NCI-H345 treated with DMSO at 0.1 percent for 48 hours (cell line): ENCODE measurements around the gene COQ7.

Experiments used
- DNase-seq: peaks from one replicate; lab custom pipeline; 2025; ENCODE audit not compliant: unreplicated experiment; lab: John Stamatoyannopoulos, UW

Gene COQ7

DNA sequence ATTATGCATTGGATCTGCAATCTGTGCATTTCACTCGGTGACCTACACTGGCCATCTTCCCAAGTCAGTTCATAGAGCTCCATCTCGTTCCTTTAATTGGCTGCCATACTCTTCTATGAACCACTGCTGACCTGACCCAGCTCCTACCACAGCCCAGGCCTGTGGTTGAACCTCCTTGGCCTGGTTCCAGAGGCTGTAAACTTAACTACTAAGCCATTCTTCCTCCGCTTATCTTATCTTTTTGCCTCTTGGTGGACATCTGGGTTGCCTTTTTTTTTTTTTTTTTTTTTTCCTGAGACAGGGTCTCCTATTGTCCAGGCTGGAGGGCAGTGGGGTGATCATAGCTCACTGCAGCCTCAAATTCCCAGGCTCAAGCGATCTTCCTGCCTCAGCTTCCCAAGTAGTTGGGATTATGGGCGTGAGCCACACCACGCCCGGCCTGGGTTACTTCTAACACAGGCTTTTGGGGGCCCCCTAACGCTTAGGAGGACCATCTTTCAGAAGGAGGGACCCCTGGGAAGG is 18.3 kb downstream of the COQ7 start:
- DNase-seq: no peak

DNA sequence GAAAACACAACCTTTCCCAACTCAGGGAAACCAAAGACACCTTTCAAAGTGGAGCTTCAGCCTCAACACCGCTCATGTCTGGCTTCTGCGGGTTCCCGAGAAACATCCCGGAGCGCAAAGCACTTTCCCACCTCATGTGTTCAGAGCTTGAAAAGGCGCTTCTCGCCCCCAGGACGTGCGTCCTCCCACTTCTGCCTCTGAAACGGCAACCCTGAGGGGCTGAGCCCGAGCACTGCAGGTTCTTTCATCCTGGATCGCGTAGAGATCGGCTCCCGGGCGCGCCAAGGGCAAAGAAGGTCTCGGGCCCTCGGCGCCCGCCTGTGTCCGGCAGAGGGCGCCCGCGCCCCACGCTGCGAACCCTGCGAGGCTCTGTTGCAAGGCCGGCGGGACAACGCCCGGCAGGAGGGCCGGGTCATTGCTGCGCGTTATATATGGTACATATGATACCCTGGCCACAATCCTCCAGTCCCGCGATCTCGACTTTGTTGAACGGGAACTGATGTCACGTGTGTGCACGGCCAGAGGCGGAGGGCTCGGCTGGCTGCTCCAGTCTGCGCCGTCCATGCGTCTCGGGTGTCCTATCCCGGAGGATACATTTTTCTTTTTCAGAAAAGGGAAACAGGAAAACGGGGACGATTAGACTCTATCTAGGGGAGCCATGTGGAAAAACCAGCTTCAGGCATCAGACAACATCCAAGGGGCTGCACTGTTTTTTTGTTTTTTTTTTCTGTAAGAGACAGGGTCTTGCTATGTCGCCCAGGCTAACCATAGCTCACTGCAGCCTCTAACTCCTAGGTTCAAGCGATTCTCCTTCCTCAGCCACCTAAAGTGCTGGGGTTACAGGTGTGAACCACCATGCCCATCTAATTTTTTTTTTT is 19.1 kb downstream of the COQ7 start:
- peak; percentile 67 for DNase-seq

DNA sequence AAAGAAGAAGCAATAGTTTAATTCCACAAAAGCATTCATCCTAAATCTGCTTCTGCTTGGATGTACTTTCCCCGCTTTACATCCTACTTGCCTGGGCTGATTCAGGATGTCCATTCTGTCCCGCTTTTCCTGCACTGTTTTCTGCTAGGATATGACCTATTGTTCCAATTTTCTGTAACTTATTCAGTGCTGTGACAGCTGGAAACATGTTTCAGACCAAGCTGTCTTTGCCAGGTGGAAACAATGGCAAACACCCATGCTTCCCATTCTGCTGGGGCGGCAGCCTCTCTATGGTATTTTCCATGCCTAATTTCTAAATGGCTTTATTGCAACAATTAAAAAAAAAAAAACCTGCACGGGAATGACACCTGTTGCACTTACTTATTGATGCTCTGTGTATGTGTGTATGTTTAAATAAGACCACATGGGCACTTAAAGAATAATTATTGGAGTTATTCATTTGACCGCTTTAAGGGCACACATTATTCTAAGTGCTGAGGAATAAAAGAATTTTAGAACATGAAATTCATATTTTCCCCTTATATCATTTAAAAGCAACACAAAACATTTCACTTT is 21.0 kb downstream of the COQ7 start:
- DNase-seq: no peak

DNA sequence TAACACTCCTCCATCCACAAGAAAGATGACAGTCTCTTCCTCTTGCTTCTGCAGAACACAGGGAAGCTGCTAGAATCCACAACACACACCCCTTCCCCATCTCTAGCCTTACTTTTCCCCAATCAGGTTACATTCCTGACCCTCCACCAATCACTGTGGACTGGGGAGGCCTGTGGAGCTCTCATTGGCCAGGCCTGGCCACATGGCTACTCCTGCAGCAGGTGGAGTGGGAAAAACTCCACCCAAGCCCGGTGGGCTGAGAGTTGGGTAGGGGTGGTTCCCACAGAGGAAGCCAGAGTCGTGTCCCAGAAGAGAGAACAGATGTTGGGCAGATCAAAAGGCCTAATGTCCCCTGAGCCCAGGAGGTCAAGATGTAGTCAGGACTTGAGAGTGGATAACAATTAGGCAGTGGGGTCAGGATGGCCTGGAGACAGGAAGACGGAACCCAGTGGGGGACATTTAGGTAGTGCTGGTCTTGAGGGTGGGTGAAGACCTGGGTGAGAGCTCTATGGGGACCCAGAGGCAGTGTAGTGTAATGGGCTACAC is 22.1 kb downstream of the COQ7 start:
- DNase-seq: no peak

DNA sequence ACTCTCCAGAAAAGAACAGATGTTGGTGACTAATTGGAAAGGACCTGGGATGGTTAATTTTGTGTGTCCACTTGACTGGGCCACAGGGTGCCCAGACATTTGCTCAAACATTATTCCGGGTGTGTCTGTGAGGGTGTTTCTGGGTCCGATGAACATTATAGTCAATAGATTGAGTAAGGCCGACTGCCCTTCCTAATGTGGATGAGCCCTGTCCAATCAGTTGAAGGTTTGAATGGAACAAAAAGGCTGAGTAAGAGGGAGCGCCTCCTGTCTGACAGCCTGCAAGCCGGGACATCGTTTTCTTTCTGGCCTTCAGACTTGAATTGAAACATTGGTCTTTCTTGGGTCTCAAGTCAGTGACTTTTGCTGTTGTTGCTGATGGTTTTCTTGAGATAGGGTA is 23.5 kb downstream of the COQ7 start:
- no peak for DNase-seq

DNA sequence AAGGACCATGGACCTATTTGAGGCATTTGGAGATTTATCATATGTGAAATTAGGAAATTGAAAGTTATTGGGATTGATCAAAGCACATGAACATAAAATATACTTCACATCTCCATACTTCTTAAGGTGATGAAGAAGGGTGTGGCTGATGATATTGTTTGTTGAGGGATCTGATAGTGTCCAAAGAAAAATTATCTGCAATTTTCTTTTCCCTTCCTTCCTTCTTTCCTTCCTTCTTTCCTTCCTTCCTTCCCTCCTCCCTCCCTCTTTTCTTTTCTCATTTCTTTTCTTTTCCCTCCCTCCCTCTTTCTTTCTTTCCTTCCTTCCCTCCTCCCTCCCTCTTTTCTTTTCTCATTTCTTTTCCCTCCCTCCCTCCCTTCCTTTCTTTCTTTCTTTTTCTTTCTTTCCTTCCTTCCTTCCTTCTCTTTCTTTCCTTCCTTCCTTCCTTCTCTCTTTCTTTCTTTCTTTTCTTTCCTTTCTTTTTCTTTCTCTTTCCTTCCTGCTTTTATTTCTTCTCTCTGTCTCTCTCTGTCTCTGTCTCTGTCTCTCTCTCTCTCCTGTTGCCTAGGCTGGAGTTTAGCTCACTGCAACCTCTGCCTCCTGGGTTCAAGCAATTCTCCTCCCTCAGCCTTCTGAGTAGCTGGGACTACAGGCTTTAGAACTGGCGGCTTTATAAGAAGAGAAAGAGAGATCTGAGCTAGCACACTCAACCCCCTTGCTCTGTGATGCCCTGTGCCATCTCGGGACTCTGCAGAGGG is 25.4 kb downstream of the COQ7 start:
- DNase-seq: no peak

DNA sequence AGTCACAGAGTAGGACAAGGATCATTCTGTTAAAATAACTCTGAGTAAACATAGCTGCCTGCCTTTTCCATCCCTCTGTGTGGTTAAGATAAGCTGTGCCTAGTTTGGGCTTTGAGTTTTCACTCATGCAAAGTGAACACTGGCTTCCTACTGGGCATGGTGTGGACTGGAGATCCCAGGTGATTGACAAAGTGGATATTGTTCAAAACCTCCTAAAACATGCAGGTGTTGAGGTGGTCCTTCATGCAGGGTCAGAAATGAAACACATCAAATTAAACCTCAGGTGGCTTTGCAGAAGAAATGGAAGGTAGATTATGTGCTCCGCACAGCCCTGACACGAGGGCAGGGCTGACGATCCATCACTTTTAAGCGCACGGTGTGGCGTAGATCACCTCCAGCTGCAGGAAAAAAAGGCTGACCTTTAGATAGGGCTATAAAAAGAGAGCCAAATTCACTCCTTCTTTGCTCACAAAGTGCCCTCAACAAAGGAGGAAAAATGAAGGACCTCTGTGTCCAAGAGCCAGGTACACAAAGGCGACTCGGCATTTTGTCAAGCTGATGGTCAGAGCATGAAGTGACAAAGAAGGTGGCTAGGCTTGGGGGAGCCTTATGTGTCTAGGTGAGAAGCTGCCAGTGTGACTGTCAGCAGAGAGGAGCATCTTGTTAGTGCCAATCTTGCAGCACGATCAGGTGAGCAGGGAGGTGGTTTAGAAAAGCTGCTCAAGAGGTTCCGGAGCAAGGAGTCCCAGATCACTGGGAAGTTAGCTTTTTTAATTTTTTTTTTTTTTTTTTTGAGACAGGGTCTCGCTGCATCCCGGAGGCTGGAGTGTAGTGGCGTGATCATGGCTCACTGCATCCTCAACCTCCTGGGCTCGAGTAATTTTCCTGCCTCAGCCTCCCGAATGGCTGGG is 26.5 kb downstream of the COQ7 start:
- peak; percentile 72 for DNase-seq

DNA sequence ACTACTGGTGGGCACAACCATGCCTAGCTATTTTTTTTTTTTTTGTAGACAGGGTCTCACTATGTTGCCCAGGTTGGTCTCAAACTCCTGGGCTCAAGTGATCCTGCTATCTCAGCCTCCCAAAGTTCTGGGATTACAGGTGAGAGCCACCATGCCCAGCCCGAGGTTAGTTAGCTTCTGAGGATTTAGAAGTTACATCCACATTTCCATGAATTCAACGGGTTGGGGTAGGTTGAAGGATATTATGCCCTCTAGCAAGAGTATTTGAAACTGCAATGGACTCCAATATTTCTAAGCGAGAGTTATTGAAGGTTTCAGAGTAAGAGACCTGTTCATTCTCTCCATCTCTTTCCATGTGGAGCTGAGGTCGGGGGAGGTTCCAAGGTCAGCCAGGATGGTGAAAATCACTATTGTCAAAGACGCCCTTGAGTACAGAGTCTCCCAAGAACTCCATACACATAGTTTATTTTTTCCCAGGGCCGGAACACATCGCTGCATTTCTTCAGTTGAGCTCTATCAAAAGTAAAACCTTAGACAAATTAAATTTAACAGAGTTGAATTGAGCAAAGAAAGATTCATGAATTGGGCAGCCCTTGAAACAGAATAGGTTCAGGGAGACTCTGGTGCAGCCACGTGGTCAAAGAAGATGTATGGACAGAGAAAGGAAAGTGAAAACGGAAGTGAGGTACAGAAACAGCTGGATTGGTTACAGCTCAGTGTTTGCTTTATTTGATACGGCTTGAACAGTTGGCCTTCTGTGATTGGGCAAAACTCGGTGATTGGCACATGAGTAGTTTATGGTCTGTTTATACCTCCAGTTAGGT is 27.3 kb downstream of the COQ7 start:
- DNase-seq: no peak

DNA sequence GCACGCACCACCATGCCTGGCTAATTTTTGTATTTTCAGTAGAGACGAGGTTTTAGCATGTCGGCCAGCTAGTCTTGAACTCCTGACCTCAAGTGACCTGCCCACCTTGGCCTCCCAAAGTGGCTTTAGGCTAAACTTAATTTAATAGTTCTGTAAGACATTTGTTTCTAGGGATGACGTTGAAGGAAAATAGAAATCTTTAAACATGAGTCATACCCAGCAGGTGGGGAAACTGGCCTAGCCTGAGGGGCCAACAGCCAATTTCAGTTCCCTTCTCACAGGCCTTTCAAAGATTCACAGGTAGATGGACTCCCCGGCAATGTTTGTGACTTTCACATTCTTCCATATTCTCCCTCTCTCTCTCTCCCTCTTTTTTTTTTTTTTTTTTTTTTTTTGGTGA is 28.2 kb downstream of the COQ7 start:
- no peak for DNase-seq

DNA sequence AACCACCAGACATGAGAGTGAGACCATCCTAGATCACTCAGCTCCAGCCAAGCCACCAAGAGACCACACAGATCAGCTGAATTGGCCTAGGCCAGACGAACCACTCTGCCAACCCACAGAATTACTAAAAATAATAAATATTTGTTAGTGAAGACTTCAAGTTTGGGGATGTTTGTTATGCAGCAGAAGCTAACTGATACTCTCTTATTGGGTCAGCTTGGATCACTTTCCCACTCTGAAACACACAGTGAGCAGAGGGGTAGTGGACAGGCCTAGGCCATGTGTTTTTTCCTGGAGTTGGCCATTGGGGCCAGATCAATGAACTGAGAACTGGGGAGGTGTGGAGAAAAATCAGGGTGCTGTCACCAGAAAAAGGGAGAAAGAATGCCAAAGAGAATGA is 30.8 kb downstream of the COQ7 start:
- DNase-seq: no peak

DNA sequence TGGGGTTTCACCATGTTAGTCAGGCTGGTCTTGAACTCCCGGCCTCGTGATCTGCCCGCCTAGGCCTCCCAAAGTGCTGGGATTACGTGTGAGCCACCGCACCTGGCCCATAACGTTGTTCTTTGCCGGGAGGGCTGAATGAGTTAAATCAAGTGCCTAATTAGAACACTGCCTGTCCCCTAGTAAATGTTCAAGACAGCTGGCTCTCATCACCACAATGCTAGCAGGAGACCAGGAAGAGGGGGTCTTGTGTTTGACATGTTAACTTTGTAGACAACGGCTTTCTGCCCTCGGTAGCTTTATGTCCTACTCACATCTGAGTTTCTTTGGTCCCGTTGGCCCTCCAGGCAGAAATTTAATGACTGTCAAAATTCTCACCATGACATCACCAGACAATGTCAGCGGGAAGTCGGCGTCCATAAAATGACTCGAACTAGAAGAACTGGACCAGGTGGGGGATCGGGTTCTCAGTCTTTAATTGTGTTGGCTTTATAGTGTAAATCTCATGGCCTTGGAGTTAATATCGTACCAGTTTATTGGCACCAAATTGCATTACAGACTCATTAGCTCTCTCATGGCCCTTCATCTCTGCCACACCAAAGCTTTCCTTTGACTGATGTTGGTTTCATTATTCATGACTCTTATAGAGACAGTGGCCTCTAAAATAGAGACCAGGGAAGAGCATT is 34.9 kb downstream of the COQ7 start:
- no peak for DNase-seq

DNA sequence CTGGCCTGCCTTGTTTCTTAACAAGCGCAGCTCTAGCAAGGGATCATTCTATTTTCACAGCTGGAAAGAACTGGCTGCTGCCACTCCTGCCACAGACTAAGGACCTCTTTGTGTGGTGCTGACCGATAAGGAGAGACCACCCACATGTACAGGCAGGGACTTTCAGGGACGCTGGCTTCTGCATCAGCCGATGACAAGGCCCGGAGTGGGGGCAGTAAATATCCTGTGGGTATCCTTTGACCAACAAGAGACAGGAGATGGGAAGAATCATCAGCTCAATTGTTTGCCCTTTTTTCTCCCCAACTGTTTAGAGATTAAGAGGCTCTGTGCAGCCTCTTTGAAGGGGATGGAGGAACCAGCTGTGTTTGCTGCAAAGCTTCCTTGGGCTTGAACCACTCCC is 37.2 kb downstream of the COQ7 start:
- DNase-seq: no peak

DNA sequence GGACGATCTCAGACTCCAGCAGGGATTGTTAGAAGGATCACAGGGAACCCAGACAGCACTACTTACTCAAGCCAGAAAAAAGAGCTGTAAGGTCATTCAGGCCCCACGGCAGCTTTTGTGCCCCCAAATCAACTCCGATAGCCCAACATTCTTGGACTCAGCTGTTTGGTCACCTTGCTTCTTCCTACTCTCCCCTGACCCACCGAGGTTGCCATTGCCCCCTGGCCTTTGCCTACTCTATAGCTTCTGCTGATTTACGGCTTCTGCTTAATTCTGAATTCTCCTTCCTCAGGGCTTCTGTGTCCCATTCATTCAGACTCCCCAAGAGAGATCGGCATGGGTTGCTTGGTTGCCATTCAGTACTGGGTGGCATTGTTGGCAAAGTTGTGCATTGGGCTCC is 37.7 kb downstream of the COQ7 start:
- no peak for DNase-seq

DNA sequence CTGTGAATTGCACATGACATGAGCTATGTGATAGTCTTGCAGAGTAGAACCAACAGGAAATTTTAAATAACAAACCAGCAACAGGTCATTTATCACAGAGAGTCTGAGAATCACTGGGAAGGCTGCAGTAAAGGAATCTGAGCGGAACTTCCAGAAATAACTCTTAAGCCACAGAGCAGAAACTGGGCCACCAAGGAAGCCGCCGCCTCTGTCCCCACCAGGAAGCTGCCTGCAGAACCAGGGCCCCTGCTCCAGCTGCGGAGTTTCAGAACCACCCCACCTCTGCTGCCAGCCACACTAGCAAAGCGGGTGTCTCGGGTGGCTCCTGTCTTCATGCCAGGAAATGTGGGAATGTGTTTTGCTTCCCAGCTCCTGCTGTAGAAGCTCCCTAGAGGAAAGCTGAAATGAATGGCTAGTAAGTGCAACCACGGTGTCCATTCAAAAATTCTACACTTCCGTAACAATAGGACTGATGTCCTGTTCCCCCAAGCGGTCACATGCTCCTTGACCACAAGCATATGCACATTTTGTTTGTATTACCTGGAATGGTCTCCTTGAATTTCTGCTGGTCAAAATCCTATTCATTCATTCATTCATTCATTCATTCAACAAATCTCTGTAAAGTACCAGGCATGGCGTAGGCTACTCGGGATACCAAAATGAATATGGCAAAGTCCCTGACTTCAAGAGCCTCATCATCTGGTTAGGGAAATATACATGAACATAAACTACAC is 38.6 kb downstream of the COQ7 start:
- no peak for DNase-seq

DNA sequence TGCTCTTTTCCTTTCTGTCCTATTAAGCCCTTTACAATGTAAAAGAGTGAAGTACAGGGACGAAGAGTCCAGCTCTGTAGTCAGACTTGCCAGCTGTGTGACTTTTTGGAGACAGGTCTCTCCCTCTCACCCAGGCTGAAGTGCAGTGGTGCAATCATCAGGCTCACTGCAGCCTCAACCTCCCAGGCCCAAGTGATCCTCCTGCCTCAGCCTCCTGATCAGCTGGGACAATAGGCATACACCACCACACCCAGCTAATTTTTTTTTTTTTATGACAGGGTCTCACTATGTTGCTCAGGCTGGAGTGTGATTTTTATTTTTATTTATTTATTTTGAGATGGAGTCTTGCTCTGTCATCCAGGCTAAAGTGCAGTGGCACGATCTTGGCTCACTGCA is 39.2 kb downstream of the COQ7 start:
- DNase-seq: no peak

DNA sequence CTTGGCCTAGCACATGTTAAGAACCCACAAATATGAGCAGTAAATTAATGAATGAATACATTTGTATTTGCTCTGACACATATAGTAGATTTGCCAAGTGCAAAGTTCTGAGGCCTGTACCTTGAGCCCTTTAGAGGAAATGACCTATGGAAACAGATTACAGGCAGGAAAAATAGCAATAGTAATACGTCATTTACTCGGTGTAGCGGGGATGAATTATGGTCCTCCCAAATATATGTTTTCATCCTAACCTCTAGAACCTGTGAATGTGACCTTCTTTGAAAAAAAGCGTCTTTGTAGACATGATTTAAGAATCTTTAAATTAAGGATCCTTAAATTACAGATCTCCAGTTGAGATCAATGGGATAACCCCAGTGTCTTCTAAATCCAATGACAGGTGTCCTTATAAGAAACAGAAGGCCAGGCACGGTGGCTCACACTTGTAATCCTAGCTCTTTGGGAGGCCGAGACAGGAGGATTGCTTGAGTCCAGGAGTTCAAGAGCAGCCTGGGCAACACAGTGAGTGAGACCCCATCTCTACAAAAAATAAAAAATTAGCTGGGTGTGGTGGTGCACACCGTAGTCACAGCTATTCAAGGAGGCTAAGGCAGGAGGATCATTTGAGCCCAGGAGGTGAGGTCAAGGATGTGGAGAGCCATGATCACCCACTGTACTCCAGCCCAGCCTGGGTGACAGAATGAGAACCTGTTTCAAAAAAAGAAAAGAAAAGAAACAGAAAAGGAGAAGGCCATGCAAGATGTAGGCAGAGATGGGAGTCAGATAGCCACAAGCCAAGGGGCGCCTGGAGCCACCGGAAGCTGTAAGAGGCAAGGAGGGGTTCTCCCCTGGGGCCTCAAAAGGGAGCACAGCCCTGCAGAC is 41.2 kb downstream of the COQ7 start:
- DNase-seq: no peak

DNA sequence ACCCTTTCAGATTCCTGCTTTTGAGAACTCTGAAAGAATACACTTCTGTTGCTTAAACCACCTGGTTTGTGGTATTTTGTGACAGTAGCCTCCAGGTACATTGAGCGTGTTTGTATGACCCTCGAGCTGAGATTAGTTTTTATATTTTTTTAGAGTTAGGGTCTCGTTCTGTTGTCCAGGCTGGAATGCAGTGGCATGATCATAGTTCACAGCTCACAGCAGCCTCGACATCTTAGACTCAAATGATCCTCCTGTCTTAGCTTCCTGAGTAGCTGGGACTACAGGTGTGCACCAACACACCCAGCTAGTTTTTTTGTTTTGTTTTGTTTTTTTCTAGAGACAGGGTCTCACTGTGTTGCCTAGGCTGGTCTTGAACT is 41.9 kb downstream of the COQ7 start:
- no peak for DNase-seq
